Activated naive CD8-positive, alpha-beta T cell treated with anti-CD3 and anti-CD28 coated beads for 36 hours (primary cell): Measurements from ENCODE around the gene SOX13. TPM values are rescaled to one million over a fixed set of nuclear protein-coding genes. Genes with fewer than 3 reads are reported as not detected.

Source experiments
- DNase-seq: peaks from one replicate; pipeline ENCODE4 v3.0.0; 2021
- H3K27ac Mint-ChIP-seq: one replicate; pipeline ENCODE4 v1.8.0; 2022; ENCODE audit warnings: mild to moderate bottlenecking, moderate library complexity, mixed read lengths
- H3K27me3 Mint-ChIP-seq: one replicate; pipeline ENCODE4 v1.8.0; 2022; ENCODE audit warnings: mild to moderate bottlenecking, mixed read lengths
- H3K36me3 Mint-ChIP-seq: one replicate; pipeline ENCODE4 v1.8.0; 2021; ENCODE audit warnings: mild to moderate bottlenecking, mixed read lengths
- H3K4me1 Mint-ChIP-seq: one replicate; pipeline ENCODE4 v1.8.0; 2021; ENCODE audit warnings: mixed read lengths
- H3K4me3 Mint-ChIP-seq: one replicate; pipeline ENCODE4 v1.8.0; 2022; ENCODE audit warnings: mild to moderate bottlenecking, moderate library complexity, mixed read lengths
- H3K9me3 Mint-ChIP-seq: one replicate; pipeline ENCODE4 v1.8.0; 2022; ENCODE audit warnings: mixed read lengths
- total RNA-seq, 2 experiments: library from RNA; stranded (reverse); gene quantifications; one replicate each; pipeline ENCODE4 v1.2.3, GENCODE V29; 2021

Gene SOX13
- total RNA-seq, 2 experiments from 2014 or later, result not detected

DNA sequence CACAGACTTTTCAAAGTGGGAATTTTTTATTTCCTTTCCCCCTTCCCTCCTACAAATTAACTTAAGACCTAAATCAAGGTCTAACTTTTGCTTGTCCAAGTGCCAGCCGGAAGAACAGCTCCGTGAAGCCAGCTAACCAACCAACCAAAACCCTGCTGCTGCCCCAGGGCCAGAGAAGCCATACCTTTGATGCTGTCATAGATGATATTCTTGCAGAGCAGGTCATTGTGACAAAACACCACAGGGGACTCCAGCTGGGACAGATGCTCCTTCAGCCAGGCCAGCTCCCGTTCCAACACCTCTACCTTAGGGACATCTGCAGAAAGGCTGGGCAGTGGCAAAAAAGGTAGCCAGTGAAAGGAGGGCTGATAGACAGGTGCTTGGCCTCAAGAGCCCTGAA lies 68.2 kb downstream of the SOX13 start:
- no peak overlapping the region for H3K27ac Mint-ChIP-seq
- H3K4me1 Mint-ChIP-seq, result peaks cover 3% of the 10 kb centered on the region
- no peak for DNase-seq
- no peaks in the 10 kb centered on the region for H3K36me3 Mint-ChIP-seq
- no peaks in the 10 kb centered on the region for H3K27me3 Mint-ChIP-seq
- H3K4me3 Mint-ChIP-seq, result no peak overlapping the region
- no peaks in the 10 kb centered on the region for H3K9me3 Mint-ChIP-seq

DNA sequence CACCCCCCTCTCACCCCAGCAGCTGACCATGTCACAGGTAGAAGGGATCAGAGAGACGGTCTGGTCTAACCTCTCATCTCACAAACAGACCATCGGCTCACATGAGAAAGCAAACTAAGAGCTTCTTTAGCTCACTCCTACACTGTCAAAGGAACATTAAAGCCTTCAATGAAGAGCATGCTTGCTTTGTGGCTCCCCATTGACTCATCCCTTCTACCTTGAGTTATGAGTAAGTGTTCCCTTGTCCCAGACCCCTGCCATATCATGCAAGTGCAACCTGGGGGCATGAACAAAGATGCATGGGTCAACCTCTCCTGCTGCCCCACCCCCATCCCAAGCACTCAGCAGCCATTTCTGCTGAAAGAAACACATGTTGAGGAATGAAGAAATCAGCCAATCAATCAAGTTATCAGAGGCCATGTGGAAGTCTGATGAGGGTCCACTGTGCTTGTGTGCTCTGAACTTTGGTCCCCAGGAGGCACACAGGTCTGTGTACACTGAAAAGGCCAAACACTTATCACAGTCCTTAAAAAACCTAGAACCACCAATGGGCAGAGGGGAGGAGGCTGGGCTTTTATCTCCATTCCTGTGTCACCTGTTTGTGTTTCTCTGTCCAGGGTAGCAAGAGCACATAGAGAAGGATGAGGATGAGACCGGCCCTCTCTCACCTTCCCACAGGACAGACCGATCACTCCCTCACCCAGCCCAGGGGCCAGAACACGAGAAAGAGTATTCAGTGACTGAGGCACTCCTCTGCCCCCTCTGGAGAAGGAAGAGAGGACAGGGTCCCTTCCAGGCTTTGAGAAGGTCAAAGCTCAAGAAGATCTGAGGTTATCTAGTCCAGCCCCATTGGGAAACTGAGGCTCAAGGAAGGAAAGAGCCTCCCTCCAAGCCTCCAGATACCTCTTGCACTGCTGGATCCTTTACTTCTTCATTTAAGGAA lies 69.4 kb downstream of the SOX13 start:
- DNase-seq, result no peak
- Mint-ChIP-seq H3K36me3 (no peaks in the 10 kb centered on the region), H3K27ac (no peak overlapping the region), H3K9me3 (no peaks in the 10 kb centered on the region), H3K4me1 (peaks cover 3% of the 10 kb centered on the region), H3K4me3 (no peak overlapping the region), H3K27me3 (no peaks in the 10 kb centered on the region)

DNA sequence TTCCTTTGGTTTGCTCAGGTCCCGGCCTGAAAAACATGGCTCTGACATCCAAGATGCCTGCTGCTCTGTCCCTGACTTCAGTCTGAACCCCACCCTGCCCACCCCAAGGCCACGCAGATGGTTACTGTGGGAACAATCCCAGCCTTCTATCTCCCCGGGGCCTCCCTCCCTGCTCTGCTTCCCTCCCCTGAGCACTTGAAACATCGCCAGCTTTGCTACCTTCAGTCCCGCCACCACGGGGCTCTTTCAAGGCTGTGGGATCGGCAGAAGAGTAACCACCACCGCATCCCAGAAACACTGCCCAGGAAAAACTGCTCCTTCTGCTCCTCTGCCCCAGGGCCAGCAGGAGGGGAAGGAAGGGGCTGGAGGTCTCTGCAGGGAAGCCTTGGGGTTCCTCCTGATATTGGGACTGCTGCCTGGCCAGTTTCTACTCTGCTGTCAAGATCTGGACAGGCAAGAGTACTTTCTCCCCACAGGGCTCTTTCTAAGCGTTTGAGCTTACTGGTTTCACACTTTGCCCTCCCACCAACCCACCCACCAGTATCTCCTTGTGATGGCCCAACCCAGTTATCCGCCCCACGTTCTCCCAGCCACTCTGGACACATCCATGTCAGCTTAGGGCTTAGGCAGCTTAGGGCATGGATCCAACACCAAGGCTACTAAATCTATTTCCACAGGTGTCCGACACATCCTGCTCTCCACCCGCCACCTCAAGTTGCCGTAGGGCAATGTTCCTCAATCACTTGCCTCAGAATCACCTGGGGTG lies 70.5 kb downstream of the SOX13 start:
- H3K9me3 Mint-ChIP-seq, result no peaks in the 10 kb centered on the region
- no peak overlapping the region for H3K4me3 Mint-ChIP-seq
- peaks cover 3% of the 10 kb centered on the region for H3K4me1 Mint-ChIP-seq
- no peak overlapping the region for H3K27ac Mint-ChIP-seq
- H3K36me3 Mint-ChIP-seq, result no peaks in the 10 kb centered on the region
- no peaks in the 10 kb centered on the region for H3K27me3 Mint-ChIP-seq
- DNase-seq, result no peak

DNA sequence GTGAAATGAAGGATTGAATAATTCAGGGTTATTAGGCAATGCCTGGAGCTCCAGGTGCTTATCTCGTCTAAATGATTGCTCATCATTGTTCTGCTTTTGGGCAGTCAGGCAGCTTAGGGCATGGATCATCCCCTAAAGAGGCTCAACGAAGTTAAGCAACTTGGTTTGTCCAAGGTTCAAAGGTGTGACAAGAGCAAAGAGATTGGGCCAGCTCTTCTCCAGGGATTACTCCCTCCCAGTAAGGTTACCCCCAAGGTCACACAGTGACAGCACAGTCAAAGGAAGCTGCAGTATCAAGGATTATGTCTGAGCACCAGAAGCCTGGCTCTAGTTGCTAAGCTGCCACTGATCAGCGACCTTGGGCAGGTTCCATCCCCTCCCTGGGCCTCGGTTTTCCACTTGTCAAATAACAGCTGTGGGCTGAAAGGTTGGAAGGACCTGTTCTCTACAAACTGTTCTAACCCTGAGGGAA lies 72.2 kb downstream of the SOX13 start:
- H3K36me3 Mint-ChIP-seq, result no peaks in the 10 kb centered on the region
- no peaks in the 10 kb centered on the region for H3K9me3 Mint-ChIP-seq
- H3K27ac Mint-ChIP-seq, result no peak overlapping the region
- DNase-seq, result no peak
- peaks cover 3% of the 10 kb centered on the region for H3K4me1 Mint-ChIP-seq
- no peak overlapping the region for H3K4me3 Mint-ChIP-seq
- H3K27me3 Mint-ChIP-seq, result peaks cover under 1% of the 10 kb centered on the region

DNA sequence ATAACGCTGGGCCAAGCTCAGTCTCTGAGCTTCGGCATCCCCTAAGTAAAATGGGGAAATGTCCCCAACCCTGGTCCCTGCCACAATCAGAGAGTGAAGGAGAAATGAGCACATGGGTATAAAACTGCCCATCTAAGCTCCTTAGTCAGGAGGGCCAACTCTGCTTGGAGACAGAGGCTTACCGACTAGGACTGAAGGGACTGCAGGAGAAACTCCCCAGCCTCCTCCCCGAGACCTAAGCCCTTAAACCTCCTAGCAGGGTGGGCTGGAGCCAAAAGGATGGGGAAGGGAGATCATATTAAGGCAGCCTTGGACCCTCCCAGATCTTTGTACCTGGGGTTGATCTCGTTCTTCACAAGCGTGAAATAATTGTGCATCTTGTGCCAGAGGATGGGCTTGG lies 73.4 kb downstream of the SOX13 start:
- H3K27me3 Mint-ChIP-seq, result peaks cover 5% of the 10 kb centered on the region
- no peaks in the 10 kb centered on the region for H3K9me3 Mint-ChIP-seq
- no peak overlapping the region for H3K4me3 Mint-ChIP-seq
- H3K36me3 Mint-ChIP-seq, result no peaks in the 10 kb centered on the region
- DNase-seq, result no peak
- no peak overlapping the region for H3K27ac Mint-ChIP-seq
- peaks cover 3% of the 10 kb centered on the region for H3K4me1 Mint-ChIP-seq

DNA sequence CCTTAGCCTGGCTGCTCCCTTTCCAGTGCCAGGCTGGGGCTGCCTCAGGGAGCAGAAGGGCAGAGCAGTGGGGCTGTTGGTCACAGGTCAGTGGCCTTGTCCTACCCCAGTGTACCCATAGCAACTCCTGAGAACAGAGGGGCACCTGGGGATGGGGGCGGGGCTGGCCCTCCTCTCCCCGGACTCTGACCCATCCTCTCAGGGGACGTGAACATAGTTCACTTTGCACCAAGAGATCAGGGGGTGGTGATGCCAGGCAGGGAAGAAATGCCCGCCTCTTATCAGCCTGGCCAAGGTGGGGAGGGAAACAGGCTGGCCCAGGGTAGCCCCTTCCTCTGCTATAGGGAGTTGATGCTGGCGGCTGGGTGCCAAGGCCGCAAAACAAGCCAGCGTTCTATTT lies 74.0 kb downstream of the SOX13 start:
- Mint-ChIP-seq H3K4me1 (peaks cover 3% of the 10 kb centered on the region), H3K9me3 (no peaks in the 10 kb centered on the region), H3K27me3 (peaks cover 5% of the 10 kb centered on the region), H3K36me3 (no peaks in the 10 kb centered on the region), H3K4me3 (no peak overlapping the region), H3K27ac (no peak overlapping the region)
- no peak for DNase-seq

DNA sequence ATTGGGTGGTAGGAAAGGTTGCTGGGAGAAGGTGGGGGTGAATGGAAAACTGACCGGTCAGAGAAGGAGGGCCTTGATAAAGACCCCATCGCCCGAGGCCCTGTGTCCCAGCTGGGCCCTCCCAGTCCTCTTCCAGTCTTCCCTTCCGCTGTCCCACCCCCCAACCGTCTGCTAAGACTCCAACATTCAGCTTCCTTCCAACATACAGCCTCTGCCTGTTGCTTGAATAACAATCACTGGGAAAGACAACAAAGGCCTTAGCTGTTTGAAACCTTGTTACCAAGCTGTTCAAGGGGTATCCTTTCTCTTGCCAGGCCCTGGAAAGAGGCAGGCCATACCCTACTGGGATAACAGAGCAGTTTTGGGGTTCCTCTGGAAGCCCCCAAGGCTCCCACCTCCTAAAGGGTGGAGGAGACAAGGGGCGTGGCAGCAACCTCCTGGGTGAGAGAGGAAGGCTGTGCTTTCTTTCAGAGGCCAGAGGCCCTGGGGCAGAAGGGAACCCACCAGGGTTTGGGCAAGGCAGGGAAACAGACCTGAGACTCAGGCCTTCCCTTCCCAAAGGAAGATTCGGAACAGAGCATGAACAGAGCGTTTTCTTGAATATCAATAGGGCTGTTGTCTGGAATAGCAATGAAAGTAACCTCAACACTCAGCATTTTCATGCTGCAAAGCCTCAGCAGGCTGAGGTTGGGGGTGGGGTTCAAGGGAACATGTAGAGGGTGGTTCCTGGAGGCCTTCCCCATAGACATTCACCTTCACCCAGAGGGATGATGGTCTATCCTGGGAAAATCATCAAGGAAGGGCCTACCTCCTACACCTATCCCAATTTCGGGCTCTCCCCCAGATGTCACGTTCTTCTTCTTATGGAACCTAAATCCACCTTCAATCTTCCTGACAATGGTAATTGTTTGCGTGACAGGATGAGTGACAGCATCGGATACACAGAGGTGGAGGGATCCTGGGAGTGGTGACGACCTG lies 74.8 kb downstream of the SOX13 start:
- Mint-ChIP-seq H3K27ac (no peak overlapping the region), H3K4me3 (no peak overlapping the region), H3K9me3 (no peaks in the 10 kb centered on the region), H3K27me3 (peaks cover 5% of the 10 kb centered on the region), H3K4me1 (no peaks in the 10 kb centered on the region), H3K36me3 (no peaks in the 10 kb centered on the region)
- DNase-seq, result no peak

DNA sequence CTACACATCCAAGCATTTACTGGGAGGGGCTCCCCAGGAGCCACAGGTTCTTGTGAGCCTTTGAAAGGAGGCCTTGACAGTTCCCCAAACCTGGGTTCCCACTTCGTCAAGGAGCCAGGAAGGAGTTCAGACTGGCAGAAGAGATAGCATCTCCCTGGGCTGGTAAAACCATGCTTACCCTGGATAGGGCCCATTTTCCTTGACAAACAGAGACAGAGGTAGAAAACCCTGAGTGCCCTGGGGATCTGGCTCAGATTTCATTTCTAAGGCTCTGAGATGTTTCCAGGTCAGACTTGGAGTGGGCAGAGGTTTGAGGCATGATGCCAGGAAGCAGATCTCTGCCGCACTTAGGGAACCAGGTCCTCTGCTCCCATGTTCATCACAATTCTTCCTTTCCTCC lies 76.2 kb downstream of the SOX13 start:
- DNase-seq, result no peak
- Mint-ChIP-seq H3K9me3 (no peaks in the 10 kb centered on the region), H3K27ac (no peak overlapping the region)

DNA sequence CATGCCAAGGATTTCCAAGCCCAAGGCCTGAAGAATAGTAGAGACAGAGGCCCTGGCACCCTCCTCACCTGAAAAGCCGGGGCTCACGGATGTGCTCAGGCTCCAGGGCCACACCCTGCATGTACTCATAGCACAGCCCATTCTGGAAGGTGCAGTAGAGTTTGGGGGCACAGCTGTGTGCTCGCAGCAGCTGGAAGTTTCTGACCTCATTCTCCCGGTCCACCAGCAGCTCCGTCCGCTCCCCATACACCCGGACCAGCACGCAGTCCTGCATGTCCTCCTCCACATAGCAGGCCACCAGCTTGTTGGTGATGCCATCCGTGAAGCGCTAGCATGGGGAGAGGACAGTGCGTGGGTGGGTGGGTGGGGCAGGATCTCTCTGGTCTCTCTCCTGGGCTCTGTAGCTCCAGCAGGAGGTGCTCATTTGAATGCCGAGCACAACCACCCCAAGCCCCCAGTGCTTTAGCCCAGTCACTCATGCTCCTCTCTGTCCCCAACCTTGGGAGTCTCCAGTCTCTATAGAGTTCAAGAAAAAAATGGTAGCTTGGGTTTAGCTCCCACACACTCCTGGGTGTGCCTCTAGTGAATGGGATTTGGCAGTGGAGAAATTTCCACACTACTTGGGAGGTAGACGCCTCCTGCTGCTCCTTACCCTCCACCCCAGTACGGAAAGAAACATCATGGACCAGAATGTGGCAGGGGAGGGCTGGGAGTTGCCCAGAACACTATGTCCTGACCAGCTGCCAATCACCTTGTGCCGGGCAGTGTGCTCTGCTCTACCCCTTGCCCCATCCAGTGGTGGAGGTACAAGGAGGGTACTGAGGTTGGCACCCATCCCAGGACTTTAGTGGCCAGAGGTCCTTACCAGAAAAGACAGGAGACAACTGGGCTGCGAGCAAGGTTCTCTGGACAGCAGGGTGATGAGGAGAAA lies 77.0 kb downstream of the SOX13 start:
- DNase-seq, result no peak
- Mint-ChIP-seq H3K36me3 (no peaks in the 10 kb centered on the region), H3K4me3 (no peak overlapping the region), H3K27ac (no peak overlapping the region), H3K27me3 (peaks cover 5% of the 10 kb centered on the region), H3K9me3 (no peaks in the 10 kb centered on the region), H3K4me1 (no peaks in the 10 kb centered on the region)

More for the DNA sequence above, 76.2 kb downstream of the SOX13 start:
- Mint-ChIP-seq H3K4me3 (no peak overlapping the region), H3K4me1 (no peaks in the 10 kb centered on the region), H3K27me3 (peaks cover 5% of the 10 kb centered on the region), H3K36me3 (no peaks in the 10 kb centered on the region)

DNA sequence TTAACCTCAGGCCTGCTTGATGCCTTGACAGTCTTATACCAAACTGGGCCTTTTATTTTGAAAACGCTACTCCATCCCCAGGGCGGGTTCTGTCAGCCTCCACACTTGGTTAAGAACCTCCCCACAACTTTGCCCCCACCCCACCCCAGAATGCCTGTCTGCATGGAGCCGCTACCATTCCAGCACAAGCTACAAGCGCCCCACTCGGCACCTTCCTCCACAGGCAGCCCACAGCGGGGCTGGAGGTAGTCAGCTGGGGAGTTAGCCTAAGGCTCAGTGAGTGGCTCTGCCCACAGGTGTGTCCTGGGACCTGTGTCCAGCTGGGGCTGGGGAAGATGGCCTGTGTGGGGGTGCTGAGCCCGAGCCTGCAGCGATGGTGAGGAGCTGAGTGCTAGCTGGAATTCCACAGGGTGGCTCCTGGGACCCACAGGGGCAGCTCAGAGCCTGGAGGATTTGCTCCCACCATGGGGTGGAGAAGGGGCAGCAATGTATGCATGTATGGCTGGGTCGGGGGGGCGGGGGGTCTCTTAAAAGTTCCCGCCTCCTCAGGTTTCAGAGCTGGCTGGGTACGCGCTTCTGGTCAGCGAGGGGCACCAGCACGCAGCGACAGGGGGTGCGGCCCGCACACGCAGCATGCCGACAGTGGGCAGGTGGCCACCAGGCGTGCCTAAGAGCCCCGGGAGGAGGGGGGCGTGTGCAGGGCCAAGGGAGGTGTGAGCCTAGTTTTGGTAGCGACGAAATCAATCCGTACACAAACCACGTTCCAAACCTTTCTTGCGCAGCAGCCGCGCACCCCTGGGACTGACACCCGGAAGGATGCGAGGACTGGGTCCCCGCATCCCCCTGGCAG lies 78.0 kb downstream of the SOX13 start:
- Mint-ChIP-seq H3K27me3 (peaks cover 5% of the 10 kb centered on the region), H3K4me3 (peak overlapping the region; percentile 42), H3K9me3 (no peaks in the 10 kb centered on the region), H3K36me3 (no peaks in the 10 kb centered on the region), H3K4me1 (no peaks in the 10 kb centered on the region), H3K27ac (no peak overlapping the region)
- peak; percentile 10 for DNase-seq

DNA sequence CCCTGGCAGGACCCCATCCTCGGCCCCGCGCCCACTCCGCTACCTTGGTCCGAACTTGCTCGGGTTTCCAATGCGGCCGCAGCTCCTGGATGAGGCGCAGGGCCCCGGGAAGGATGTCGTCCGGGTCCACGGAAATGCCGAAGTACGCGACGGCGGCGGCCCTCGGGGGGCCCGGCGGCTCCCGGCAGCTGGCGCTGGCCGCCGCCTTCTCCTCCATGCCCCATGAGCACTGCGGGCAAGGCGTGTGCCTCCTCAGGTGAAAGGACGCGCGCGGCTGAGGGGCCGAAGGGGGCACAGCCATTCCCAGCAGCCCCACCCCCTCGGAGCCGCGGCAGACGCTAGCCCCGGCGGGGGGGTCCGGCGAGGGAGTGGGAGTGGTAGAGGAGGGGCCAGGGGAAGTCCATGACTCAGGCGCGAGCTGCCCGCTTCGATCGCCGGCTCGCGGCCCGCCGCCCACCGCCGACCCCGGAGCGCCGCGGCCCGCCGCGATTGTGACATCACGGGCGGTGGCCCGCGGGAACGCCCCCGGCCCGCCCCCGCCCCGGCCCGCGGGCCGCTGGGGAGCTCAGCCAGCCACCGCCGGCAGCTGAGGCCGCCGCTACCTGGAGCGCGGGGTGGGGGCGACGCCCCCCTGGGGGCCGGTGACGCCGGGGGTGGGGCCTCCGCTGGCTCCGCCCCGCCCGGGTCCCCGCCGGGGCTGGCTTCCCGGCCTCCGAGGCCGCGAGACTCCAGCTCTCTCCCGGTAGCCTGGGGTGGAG lies 78.8 kb downstream of the SOX13 start, which contains the start of gene ETNK2:
Gene ETNK2, minus strand, starts transcription at position 493 of the 758 bp plus-strand sequence. Its CDS starts 192 bp downstream, at position 301.
- H3K4me1 Mint-ChIP-seq, result no peaks in the 10 kb centered on the region
- no peak within 1 kb of the TSS for H3K27ac Mint-ChIP-seq

DNA sequence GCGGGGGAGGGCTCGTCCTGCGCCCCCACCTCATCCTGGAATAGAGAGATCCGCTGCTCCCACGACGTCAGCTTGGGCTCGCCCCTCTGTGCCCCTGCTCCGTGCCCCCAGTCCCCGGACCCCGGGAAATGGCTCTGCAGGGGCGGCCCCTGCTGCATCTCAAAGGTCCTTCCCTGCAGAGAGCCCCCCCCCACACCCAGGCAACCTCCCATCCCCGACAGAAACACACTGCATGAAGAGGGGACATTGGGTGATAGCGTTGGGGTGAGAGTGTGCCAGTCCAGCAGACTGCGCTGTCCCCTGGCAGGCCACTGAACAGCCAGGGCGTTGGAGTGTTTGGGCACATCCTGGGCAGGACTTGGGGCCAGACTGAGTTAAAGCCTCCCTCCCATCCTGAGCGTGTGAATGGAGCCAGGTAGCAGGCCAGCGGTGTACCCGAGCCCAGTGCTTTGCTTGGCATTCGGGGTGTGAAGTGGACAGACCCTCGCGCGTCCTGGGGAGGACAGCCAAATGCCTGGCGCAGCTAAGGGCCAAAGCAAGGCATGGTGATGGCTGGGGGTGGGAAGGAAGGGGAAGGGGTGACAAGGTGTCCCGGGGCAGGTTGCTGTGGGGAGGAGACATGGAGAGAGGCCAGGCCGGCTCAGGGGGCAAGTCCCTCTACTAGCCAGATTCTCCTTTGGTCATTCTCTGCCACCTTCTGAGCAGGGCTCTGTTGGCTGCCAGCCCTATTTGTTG lies 79.6 kb downstream of the SOX13 start:
- DNase-seq, result no peak
- Mint-ChIP-seq H3K36me3 (no peaks in the 10 kb centered on the region), H3K4me1 (no peaks in the 10 kb centered on the region), H3K4me3 (peak overlapping the region; percentile 68), H3K27me3 (peaks cover 5% of the 10 kb centered on the region), H3K9me3 (no peaks in the 10 kb centered on the region), H3K27ac (no peak overlapping the region)

More for the DNA sequence above, 78.8 kb downstream of the SOX13 start, which contains the start of gene ETNK2:
- Mint-ChIP-seq H3K9me3 (no peaks in the 10 kb centered on the region), H3K36me3 (no peaks in the 10 kb centered on the region), H3K4me3 (peak within 1 kb of the TSS; percentile 68), H3K27me3 (peaks cover 5% of the 10 kb centered on the region)
- DNase-seq, result peak; percentile 62
